Activated CD8-positive, alpha-beta memory T cell treated with anti-CD3 and anti-CD28 coated beads, Interleukin-2, amount 50 U/mL, for 48 hours (primary cell): Measurements from ENCODE around the gene POLR2E.

Experiments
- DNase-seq: peaks from one replicate; pipeline ENCODE4 v3.0.0-alpha.2; 2020

The POLR2E gene

DNA sequence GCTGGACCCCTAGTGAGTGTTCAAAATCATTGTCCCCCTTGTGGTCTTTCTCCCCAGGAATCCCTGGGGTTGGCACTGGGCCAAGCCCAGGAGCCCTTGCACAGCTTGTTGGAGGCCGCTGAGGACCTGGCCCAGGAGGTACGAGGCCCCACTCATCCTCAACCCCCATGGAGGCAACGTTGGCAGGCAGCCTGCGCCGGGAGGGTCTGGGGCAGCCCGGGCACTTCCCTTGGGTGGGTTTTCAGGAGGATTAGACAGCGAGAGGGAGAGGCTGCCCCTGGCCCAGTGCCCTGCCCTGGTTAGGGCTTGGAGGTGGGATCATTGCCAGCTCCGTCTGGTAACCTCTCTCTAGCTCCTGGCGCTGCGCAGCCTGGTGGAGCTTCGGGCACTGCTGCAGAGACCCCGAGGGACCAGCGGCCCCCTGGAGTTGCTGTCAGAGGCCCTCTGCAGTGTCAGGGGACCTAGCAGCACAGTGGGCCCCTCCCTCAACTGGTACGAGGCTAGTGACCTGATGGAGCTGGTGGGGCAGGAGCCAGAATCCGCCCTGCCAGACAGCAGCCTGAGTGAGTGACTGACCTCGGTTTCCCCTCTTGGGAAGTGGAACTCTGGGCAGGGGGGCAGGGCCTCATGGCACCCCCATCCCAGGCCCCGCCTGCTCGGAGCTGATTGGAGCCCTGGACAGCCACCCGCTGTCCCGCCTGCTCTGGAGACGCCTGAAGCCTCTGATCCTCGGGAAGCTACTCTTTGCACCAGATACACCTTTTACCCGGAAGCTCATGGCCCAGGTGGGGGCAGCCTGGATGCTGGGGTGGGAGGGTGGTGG lies 52.3 kb downstream of the POLR2E start:
- no peak for DNase-seq

DNA sequence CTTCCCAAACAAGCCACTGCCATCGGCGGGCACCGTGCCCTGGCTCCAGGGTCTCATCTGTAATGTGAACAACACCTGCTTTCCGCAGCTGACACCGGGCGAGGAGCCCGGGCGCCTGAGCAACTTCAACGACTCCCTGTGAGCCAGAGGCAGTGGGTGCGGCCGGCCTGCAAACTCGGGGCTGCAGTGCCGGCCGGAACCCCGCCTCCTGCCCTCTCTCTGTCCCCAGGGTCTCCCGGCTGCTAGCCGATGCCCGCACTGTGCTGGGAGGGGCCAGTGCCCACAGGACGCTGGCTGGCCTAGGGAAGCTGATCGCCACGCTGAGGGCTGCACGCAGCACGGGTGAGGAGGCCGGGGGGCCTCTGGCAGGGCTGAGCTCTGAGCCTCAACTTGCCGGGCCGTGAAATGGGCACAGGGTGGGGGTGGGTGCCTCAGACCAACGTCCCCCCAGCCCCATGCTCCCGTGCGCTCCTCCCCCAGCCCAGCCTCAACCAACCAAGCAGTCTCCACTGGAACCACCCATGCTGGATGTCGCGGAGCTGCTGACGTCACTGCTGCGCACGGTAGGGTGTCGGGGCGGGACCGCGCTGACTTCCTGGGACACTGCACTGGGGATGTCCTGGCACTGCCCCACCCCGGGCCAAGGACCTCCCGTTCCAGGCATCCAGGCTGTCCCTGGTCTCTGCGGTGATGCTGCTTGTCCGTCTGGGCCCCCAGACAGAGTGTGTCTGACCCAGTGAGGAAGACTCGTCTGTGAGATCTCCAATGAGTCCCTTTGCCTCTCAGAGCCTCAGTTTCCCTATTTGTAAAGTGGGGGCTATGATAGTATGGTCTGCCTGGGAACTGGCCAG lies 53.1 kb downstream of the POLR2E start:
- no peak for DNase-seq

DNA sequence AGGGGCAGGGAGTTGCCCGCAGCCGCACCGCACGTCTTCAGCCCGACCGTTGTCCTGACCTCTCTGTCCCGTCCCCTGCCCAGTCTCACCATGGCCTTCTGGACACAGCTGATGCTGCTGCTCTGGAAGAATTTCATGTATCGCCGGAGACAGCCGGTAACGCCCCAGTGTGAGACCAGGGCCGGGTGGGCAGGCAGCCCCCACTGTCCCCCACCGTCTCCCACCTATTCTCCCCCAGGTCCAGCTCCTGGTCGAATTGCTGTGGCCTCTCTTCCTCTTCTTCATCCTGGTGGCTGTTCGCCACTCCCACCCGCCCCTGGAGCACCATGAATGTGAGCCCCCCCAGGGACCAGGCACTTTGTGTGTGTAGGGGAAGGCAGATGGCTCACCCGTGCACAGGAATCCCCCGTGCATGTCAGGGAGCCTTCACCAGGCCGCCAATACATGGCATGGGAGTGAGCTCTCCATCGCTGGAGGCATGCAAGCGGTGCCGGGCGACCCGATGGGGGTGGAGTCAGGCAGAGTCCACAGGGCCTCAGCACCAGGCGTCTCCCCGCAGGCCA lies 53.8 kb downstream of the POLR2E start:
- no peak for DNase-seq

DNA sequence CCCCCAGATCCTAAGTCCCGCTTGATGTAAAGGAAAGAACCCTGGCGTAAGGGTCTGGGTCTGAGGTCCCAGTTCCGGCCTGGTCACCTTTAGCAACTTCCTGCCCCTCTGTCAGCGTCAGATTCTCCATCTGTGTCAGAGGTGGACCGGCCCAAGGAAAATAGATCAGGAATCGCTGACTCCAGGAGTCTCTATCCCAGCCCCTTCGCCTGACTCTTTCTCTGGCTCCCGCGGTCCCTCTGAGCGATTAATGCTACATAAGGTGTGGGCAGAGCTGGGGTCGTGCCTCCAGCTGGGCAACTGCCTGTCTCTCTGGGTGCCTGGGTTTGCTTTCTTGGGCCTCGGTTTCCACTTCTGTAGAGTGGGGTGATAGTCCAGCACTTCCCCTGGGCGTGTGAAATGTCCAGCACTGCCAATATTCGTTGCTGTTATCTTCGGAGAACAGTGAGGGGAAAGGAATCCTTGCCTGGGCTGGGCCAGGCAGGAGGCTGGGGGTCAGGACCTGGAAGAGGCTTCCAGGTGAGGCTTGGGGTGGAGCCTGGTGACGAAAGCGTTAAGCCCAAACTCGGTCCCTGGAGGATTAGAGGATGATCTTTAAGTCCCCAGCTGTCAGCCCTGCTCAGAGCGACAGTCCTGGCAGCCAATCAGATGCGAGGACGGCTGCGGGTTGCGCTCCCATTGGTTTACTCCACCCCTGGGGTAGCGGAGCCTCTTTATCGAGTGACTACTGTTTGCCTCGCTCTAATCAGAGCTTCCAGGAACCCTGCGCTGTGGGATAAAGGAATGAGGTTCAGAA lies 54.5 kb downstream of the POLR2E start:
- peak; percentile 92 for DNase-seq

DNA sequence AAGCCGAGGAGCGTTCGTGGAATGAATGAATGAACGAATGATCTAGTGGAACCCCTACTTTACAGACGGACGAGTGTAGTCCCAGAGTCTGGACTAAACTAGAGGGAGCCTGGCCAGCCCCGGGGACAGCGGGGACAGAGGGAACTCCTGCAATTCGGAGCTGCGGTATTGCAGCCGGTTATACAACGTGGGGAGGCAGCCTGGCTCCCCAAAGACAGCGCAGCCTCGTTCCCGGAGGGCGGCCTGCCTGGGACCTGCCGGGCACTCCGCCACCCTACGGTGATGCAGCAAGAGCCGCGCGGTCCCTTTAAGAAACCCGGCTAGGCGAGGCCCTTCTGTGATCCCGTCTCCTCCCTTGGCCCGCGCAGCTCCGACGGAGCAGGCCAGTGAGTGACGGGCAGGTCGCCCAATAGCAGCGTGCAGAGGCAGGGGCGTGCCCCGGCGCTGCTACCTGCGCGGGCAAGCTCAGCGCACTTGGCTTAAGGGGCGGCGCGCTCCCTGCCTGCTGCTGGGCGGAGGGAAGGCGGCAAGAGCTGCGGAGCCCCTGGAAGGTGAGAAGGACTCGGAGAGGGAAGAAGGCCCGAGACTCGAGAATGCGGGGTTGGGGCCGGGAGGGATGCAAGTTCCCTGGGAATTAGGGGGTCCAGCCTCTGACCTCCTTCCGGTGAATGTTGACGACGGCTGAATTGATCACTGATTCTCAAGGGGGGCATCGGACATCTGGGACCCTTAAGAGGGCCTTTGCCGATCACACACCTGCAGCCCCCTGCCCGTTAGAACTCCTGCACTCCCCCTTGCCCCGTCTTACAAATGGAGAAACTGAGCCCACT lies 55.3 kb downstream of the POLR2E start, which contains the start of gene ABCA7:
ABCA7 (plus strand) TSS at position 462 of the 830 bp plus-strand sequence. CDS start 1,255 bp downstream, outside the sequence.
- peak; percentile 100 for DNase-seq

DNA sequence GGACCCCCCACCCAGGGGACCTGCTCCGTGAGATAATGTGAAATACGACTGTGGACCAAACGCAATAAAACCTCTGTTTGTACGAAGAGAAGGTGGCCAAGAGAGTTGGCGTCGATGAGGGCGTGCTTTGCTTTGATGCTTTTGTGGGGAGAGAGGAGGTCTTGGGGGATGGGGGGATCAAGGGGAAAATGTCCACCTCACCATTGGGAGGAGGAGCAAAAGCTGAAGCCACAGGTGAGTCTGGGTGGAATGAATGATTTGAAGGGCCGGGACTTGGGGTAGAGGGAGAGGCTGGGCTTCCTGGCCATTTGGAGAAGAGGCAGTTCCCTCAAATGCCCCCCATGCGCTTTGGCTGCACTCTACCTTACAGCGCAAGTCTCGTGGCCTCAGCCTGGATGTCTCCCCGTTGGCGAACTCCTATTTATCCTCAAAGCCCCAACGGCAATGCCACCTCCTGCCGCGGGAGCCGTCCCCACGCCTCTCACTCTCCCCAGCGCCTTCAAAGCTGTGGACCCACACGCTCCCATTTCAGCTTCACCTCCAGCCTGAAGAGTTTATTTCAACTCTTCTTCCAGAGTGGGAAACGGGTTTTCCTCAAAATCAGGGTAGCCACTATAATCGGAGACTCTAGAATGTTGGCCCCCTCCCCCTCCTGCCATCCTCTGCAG lies 56.1 kb downstream of the POLR2E start:
- no peak for DNase-seq

DNA sequence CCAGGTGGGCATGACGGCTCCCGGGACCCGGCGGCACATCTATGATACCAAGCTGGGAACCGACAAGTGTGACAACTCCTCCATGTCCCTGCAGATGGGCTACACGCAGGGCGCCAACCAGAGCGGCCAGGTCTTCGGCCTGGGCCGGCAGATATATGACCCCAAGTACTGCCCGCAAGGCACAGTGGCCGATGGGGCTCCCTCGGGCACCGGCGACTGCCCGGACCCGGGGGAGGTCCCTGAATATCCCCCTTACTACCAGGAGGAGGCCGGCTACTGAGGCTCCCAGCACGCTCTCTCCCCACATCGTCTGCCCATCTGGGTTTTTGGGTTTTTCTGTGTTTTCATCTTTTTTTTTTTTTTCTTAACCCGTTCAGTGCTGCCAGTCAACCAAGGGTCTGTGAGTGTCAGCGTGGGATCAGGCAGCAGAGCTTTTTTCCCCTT lies 57.5 kb downstream of the POLR2E start:
- no peak for DNase-seq
